Measurements from ENCODE around the gene PYHIN1. TPM values are rescaled to one million over a fixed set of nuclear protein-coding genes. Genes with fewer than 3 reads are reported as not detected.
A peak's percentile ranks its signal among the peaks of the same experiment; 100 is the strongest.

Gene PYHIN1
- total RNA-seq, 1 experiment from 2014 or later, result not detected

DNA sequence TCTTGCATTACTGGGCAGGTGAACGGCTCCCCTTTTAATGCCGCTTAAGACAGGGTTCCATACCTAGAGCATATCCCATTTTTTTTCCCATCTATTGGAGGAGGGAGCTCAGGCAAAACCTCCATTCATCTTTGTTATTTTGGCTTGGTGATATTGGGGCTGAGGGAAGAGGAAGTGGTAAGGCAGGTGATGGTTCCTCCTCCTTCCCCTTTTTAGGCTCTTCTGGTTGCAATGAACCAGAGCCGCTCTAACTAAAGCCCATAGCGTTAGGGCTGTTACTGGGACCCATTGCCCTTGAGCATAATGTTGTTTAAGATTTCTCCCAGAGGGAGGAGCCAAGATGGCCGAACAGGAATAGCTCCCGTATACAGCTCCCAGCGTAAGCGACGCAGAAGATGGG lies 21.1 kb downstream of the PYHIN1 start:
- Histone ChIP-seq H3K27me3 (no peaks in the 10 kb centered on the region), H3K27ac (no peak overlapping the region), H3K4me1 (0 out of 2 replicates have a peak, but pooled peaks cover 11% of the 10 kb centered on the region), H3K4me3 (peak overlapping the region; percentile 22), H3K36me3 (no peaks in the 10 kb centered on the region), H3K9me3 (replicated peaks) (no peaks in the 10 kb centered on the region)
- no peak for DNase-seq

DNA sequence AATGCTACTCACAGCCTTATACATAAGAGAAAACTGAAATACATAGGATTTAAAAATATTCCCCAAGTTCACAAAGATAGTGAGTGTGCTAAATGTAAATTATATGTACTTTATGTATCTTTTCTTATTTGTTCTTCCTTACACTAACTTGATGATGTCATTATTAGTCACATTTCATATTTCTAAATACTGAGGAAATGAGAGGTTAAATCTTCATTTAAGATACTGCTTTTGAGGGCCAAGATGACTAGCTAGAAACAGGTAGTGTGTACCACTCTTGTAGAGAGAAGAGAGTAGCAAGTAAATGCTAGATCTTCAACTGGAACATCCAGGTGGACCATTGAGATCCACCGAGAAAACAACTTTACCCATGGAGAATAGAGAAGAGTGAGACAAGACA lies 29.8 kb downstream of the PYHIN1 start:
- Histone ChIP-seq H3K4me1 (no peaks in the 10 kb centered on the region), H3K4me3 (no peak overlapping the region), H3K36me3 (no peaks in the 10 kb centered on the region), H3K27me3 (no peaks in the 10 kb centered on the region), H3K27ac (no peak overlapping the region), H3K9me3 (replicated peaks) (no peaks in the 10 kb centered on the region)
- DNase-seq, result no peak

DNA sequence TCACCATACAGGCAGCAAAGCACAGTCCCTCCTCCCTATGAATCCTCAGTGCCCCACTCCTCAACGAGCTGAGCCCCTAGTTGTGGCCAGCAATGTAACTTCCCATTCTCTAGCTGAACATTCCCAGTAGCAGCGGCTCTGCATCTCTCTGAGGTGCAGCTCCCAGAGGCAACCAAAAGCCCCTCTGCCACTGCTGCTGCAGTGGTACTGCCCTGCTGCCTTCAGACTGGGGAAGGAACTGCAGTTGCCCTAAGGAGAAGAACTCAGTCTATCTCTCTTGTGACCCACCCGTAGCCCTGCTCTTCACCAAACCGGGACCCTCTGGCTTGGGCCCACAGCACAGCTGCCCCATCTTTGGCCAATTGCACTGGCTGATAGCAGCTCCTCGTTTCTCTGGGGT lies 31.6 kb downstream of the PYHIN1 start:
- DNase-seq, result no peak

DNA sequence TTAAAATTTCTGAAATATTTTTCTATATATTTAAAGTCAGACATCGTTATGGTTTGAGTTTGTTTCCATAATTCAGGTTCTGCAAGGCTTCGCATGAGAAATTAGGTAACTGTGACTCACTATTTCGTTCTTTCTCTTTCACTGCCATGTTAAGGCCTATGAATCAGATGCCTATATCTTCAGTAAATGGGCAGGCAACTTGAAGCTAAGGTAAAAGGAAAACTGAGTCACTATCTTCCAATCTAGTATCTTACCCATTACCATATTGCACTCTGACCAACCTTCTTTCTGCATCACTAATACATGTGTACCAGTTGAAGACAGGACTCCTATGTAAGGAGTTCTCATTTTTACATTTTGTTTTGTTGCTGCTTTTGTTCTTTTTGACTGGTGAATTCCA lies 37.8 kb downstream of the PYHIN1 start:
- no peaks in the 10 kb centered on the region for H3K36me3 ChIP-seq
- H3K27ac ChIP-seq, result no peak overlapping the region
- DNase-seq, result no peak
- H3K4me3 ChIP-seq, result no peak overlapping the region
- H3K27me3 ChIP-seq, result no peaks in the 10 kb centered on the region
- H3K4me1 ChIP-seq, result no peaks in the 10 kb centered on the region
- H3K9me3 ChIP-seq (replicated peaks), result no peaks in the 10 kb centered on the region

More for the DNA sequence above, 31.6 kb downstream of the PYHIN1 start:
- H3K9me3 ChIP-seq (replicated peaks), result no peaks in the 10 kb centered on the region
- H3K36me3 ChIP-seq, result no peaks in the 10 kb centered on the region
- H3K4me3 ChIP-seq, result no peak overlapping the region
- no peaks in the 10 kb centered on the region for H3K4me1 ChIP-seq
- H3K27ac ChIP-seq, result no peak overlapping the region
- no peaks in the 10 kb centered on the region for H3K27me3 ChIP-seq

- H3K27ac ChIP-seq, result no peak overlapping the region
- H3K4me3 ChIP-seq, result no peak overlapping the region
- DNase-seq, result no peak
- H3K9me3 ChIP-seq (replicated peaks), result no peaks in the 10 kb centered on the region
- H3K4me1 ChIP-seq, result no peaks in the 10 kb centered on the region
- H3K36me3 ChIP-seq, result no peaks in the 10 kb centered on the region
- no peaks in the 10 kb centered on the region for H3K27me3 ChIP-seq
Measured at GRCh38 chr1:158969855-158970254, 38.5 kb downstream of the PYHIN1 start.

- Histone ChIP-seq H3K4me3 (no peak overlapping the region), H3K4me1 (no peaks in the 10 kb centered on the region), H3K27me3 (no peaks in the 10 kb centered on the region), H3K27ac (no peak overlapping the region), H3K36me3 (no peaks in the 10 kb centered on the region), H3K9me3 (replicated peaks) (no peaks in the 10 kb centered on the region)
- peak in 1 of 2 experiments; percentile 4 for DNase-seq
Measured at GRCh38 chr1:158972841-158973240, 41.5 kb downstream of the PYHIN1 start.

DNA sequence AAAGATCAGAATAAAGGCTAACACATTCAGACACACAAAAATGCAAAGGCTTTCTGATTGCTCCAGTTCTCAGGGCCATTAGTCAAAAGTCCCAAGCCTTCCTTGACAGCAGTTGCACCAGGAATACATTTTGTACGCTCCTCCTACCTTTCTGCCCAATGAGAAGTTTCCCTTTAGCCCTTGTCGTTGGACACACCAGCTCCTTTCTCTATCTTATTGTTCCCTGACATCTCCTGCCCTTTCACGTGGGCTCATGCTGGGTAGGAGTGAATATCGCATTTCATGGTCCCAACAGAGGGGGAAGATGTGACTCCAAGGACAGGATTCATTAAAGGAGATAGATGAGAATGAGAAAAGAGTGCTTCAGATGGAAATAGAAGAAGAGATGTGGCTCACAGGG lies 44.9 kb downstream of the PYHIN1 start:
- Histone ChIP-seq H3K4me1 (no peaks in the 10 kb centered on the region), H3K4me3 (no peak overlapping the region), H3K36me3 (no peaks in the 10 kb centered on the region), H3K27me3 (no peaks in the 10 kb centered on the region), H3K27ac (no peak overlapping the region), H3K9me3 (replicated peaks) (no peaks in the 10 kb centered on the region)
- DNase-seq, result no peak

- Histone ChIP-seq H3K9me3 (replicated peaks) (no peaks in the 10 kb centered on the region), H3K27me3 (no peaks in the 10 kb centered on the region), H3K4me3 (no peak overlapping the region), H3K36me3 (no peaks in the 10 kb centered on the region), H3K27ac (no peak overlapping the region), H3K4me1 (no peaks in the 10 kb centered on the region)
- DNase-seq, result no peak
Measured at GRCh38 chr1:158978730-158979129, 47.4 kb downstream of the PYHIN1 start.

- no peak overlapping the region for H3K4me3 ChIP-seq
- DNase-seq, result no peak
- H3K36me3 ChIP-seq, result no peaks in the 10 kb centered on the region
- no peak overlapping the region for H3K27ac ChIP-seq
- H3K4me1 ChIP-seq, result no peaks in the 10 kb centered on the region
- no peaks in the 10 kb centered on the region for H3K9me3 ChIP-seq (replicated peaks)
- no peaks in the 10 kb centered on the region for H3K27me3 ChIP-seq
Measured at GRCh38 chr1:158979229-158979628, 47.9 kb downstream of the PYHIN1 start.

DNA sequence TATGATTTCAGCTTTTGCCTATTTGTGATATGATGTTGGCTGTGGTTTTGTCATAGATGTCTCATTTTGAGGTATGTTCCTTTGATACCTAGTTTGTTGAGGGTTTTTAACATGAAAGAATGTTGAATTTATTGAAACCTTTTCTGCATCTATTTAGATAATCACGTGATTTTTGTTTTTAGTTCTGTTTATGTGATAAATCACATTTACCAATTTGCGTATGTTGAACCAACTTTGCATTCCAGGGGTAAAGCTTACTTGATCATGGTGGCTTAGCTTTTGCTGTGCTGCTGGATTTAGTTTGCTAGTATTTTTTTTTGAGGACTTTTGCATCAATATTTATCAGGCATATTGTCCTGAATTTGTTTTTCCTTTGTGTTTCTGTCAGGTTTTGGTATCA lies 51.9 kb downstream of the PYHIN1 start:
- no peaks in the 10 kb centered on the region for H3K9me3 ChIP-seq (replicated peaks)

GRCh38 chr1:158984386-158984785 lies 53.0 kb downstream of the PYHIN1 start:
- H3K9me3 ChIP-seq (replicated peaks), result no peaks in the 10 kb centered on the region
- H3K36me3 ChIP-seq, result no peaks in the 10 kb centered on the region
- no peak overlapping the region for H3K27ac ChIP-seq
- no peaks in the 10 kb centered on the region for H3K27me3 ChIP-seq
- no peaks in the 10 kb centered on the region for H3K4me1 ChIP-seq
- DNase-seq, result no peak
- H3K4me3 ChIP-seq, result no peak overlapping the region

More for the DNA sequence above, 51.9 kb downstream of the PYHIN1 start:
- DNase-seq, result no peak
- no peak overlapping the region for H3K27ac ChIP-seq
- no peaks in the 10 kb centered on the region for H3K36me3 ChIP-seq
- no peak overlapping the region for H3K4me3 ChIP-seq
- no peaks in the 10 kb centered on the region for H3K4me1 ChIP-seq
- no peaks in the 10 kb centered on the region for H3K27me3 ChIP-seq

DNA sequence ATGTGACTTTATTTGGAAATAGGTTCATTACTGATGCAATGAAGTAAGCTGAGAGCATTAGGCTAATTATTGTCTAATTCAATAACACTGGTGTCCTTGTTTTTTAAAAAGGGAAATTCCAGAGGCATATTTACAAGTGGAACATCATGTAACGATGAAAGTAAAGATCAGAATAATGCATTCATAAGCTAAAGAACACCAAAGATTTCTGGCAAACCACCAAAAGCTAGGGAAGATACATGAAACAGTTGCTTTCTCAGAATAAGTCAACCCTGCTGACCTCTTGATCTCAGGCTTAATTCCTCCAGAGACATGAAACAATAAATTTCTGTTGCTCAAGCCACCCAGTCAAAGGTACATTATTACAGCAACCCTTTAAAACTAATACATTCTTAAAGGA lies 58.1 kb downstream of the PYHIN1 start:
- H3K4me1 ChIP-seq, result no peaks in the 10 kb centered on the region
- H3K27ac ChIP-seq, result no peak overlapping the region
- peak in 1 of 2 experiments; percentile 43 for DNase-seq
- no peaks in the 10 kb centered on the region for H3K27me3 ChIP-seq
- no peak overlapping the region for H3K4me3 ChIP-seq
- H3K36me3 ChIP-seq, result no peaks in the 10 kb centered on the region
- H3K9me3 ChIP-seq (replicated peaks), result no peaks in the 10 kb centered on the region

DNA sequence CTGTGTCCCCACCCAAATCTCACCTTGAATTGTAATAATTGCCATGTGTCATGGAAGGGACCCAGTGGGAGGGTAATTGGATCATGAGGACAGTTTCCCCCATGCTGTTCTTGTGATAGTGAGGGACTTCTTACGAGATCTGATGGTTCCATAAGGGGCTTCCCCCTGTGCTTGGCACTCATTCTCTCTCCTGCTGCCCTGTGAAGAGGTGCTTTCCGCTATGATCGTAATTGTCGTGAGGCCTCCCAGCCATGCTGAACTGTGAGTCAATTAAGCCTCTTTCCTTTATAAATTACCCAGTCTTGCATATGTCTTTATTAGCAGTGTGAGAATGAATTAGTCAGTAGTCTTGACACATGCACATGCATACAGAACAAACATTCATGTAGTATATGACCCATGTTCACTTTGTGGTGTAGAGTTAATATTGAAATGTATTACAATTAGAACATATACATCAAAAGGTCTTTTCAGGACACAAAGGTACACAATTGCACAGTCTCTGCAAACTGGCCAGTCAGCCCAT lies 61.5 kb downstream of the PYHIN1 start:
- Histone ChIP-seq H3K27ac (no peak overlapping the region), H3K27me3 (no peaks in the 10 kb centered on the region), H3K4me3 (no peak overlapping the region), H3K9me3 (replicated peaks) (no peaks in the 10 kb centered on the region), H3K4me1 (no peaks in the 10 kb centered on the region), H3K36me3 (no peaks in the 10 kb centered on the region)
- DNase-seq, result no peak

GRCh38 chr1:158996998-158997397 lies 65.6 kb downstream of the PYHIN1 start:
- H3K4me3 ChIP-seq, result no peak overlapping the region

GRCh38 chr1:158998037-158998780 lies 66.9 kb downstream of the PYHIN1 start:
- H3K4me3 ChIP-seq, result peak overlapping the region; percentile 56
- DNase-seq, result no peak

More at GRCh38 chr1:158996998-158997397, 65.6 kb downstream of the PYHIN1 start:
- Histone ChIP-seq H3K27me3 (no peaks in the 10 kb centered on the region), H3K27ac (no peak overlapping the region), H3K4me1 (peaks cover 7% of the 10 kb centered on the region; the same call in 1 of the 2 replicates), H3K9me3 (replicated peaks) (no peaks in the 10 kb centered on the region), H3K36me3 (no peaks in the 10 kb centered on the region)
- no peak for DNase-seq

DNA sequence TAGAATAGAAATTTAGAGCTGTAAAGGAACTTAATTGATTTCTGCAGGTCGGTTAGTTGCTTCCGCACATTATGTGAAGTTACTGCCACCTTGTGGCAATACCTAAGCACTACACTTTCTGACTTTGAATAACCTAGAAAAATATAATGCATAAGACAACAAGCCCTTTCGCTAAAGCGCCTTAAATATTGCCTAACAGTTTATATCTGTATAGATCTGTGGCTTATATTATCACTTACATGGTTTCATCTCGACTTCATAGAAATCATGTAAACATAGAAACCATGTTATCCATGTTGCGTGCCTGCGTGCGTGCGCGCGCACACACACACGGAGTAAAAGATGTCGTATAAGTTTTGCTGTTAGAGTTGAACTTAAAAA lies 67.4 kb downstream of the PYHIN1 start:
- Histone ChIP-seq H3K27ac (peak overlapping the region; percentile 77), H3K27me3 (no peaks in the 10 kb centered on the region), H3K36me3 (no peaks in the 10 kb centered on the region), H3K4me1 (peaks cover 7% of the 10 kb centered on the region; the same call in 1 of the 2 replicates), H3K9me3 (replicated peaks) (no peaks in the 10 kb centered on the region), H3K4me3 (peak overlapping the region; percentile 56)
- peak; percentile 47 to 71 for DNase-seq

More at GRCh38 chr1:158998037-158998780, 66.9 kb downstream of the PYHIN1 start:
- Histone ChIP-seq H3K27ac (no peak overlapping the region), H3K27me3 (no peaks in the 10 kb centered on the region), H3K9me3 (replicated peaks) (no peaks in the 10 kb centered on the region), H3K4me1 (peaks cover 7% of the 10 kb centered on the region; the same call in 1 of the 2 replicates), H3K36me3 (no peaks in the 10 kb centered on the region)
